Measurements from ENCODE around the gene PAGE3. TPM values are rescaled to one million over a fixed set of nuclear protein-coding genes. Genes with fewer than 3 reads are reported as not detected.

The PAGE3 gene
- total RNA-seq, 2 experiments from 2014 or later: not detected

DNA sequence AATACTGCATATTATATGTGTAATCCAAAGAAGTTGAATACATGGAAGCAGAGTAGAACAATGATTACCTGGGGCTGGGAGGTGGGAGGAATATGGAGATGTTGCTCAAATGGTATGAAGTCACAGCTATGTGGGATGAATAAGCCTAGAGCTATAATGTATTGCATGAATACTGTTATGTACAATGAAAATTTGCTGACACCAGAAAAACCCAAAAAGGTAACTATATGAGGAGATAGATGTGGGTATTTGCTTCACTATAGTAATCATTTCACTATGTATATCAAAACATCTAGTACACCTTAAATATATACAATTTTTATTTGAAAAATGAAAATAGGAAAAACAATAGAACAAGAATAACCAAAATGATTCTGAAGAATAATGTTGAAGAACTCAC, 11.2 kb downstream of the PAGE3 start:
- no peaks in the 10 kb centered on the region for H3K4me1 Mint-ChIP-seq (ENCODE audit: low read depth)

DNA sequence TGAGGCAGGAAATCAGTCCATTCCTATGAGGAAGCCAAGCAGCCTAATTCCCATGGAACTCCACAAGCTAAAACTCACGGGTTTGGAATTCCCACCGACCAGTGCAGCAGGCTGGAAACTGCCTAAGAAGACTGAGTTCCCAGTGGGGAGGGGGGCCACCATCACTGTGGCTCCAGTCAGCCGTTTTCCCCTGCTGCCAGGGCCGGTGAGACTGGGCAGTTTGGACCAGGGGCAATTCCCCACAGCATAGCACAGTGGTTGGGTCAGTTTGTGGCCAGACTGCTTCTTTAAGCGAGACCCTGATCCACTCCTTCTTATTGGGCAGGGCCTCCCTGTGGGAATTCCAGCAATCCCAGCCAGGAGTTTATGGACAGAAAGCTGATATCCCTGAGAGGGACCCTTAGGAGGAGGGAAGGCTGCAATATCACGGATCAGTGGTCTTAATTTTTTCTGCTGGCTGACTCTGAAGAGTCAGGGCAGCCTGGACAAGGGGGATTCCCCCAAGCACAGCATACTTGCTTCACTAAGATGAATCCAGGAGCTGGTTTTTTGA, 23.9 kb downstream of the PAGE3 start:
- H3K4me1 Mint-ChIP-seq (ENCODE audit: low read depth): no peaks in the 10 kb centered on the region
- CTCF ChIA-PET: no interaction called here
- no peak overlapping the region for H3K27ac Mint-ChIP-seq
- no peaks in the 10 kb centered on the region for H3K9me3 Mint-ChIP-seq
- H3K36me3 Mint-ChIP-seq (ENCODE audit: low read depth): no peaks in the 10 kb centered on the region
- H3K4me3 Mint-ChIP-seq: no peak overlapping the region
- peaks cover 4% of the 10 kb centered on the region for H3K27me3 Mint-ChIP-seq
- intact Hi-C loops (cut with micrococcal nuclease): no loop called here
- POLR2A ChIA-PET: no interaction called here
- DNase-seq: no peak
- ATAC-seq: no peak
- TF ChIP-seq, protein P1, sequence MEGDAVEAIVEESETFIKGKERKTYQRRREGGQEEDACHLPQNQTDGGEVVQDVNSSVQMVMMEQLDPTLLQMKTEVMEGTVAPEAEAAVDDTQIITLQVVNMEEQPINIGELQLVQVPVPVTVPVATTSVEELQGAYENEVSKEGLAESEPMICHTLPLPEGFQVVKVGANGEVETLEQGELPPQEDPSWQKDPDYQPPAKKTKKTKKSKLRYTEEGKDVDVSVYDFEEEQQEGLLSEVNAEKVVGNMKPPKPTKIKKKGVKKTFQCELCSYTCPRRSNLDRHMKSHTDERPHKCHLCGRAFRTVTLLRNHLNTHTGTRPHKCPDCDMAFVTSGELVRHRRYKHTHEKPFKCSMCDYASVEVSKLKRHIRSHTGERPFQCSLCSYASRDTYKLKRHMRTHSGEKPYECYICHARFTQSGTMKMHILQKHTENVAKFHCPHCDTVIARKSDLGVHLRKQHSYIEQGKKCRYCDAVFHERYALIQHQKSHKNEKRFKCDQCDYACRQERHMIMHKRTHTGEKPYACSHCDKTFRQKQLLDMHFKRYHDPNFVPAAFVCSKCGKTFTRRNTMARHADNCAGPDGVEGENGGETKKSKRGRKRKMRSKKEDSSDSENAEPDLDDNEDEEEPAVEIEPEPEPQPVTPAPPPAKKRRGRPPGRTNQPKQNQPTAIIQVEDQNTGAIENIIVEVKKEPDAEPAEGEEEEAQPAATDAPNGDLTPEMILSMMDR (IDR thresholded peaks at IDR 0.05): no peak

More for the DNA sequence above, 11.2 kb downstream of the PAGE3 start:
- Mint-ChIP-seq H3K9me3 (no peaks in the 10 kb centered on the region), H3K27me3 (peaks cover 4% of the 10 kb centered on the region), H3K4me3 (no peak overlapping the region), H3K36me3 (ENCODE audit: low read depth) (no peaks in the 10 kb centered on the region), H3K27ac (no peak overlapping the region)
- ATAC-seq (no peak), DNase-seq (no peak)
- ChIA-PET CTCF (no interaction called here), POLR2A (no interaction called here)
- TF ChIP-seq, protein P1 (IDR thresholded peaks at IDR 0.05): no peak
- intact Hi-C loops (cut with micrococcal nuclease): no loop called here

DNA sequence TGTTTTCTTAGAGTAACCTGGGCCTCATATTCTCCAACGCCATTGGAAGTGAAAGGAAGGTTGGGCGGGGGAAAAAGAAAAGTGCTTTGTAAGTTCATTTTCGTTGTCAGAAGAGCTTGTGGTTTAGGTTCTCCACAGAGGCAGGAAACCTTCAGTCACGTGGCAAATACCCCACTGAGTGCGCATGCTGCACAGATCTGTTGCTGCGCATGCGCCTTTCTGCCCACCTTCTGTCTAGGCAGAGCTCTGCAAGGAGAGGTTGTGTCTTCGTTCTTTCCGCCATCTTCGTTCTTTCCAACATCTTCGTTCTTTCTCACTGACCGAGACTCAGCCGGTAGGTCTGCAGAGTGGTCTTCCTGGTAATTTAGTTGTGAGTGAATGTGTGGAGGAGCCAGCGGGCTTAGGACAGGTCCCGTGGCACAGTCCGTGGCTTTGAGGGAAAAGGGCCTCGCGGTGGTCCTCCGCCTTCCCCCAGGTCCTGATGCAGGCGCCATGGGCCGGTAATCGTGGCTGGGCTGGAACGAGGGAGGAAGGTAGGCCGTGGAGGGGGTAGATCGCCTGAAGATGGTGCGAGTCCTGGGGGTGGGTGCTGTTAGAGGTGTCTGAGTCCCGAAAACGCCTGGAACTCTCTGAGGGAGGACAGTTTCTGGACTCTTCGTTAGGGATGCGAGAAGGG, 44.5 kb downstream of the PAGE3 start, which contains the start of gene PAGE5:
Gene PAGE5 (plus strand): TSS at position 228 of the 676 bp plus-strand sequence. CDS start 1,037 bp downstream, outside the sequence.
- no peak for ATAC-seq

DNA sequence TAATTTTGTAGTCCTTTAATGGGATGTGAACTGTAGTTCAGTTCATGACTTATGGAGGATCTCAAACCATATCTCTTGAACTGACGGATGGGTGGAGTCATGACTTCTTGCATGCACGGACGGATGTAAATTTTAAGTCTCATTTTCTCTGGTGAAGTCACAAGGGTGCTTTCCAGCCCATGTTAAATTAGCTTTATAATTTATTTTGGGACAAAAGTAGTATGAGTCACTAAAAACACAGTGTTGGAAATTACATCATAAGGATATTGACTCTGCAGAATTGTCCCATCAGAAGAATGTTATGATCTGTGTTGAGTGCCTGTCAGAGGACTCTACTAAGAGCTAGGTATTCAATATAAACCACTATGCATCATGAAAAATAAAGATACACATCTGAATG, 51.3 kb downstream of the PAGE3 start:
- intact Hi-C loops (cut with micrococcal nuclease): no loop called here
- DNase-seq (no peak), ATAC-seq (no peak)
- Mint-ChIP-seq H3K27me3 (no peaks in the 10 kb centered on the region), H3K9me3 (no peaks in the 10 kb centered on the region), H3K4me1 (ENCODE audit: low read depth) (no peaks in the 10 kb centered on the region), H3K36me3 (ENCODE audit: low read depth) (no peaks in the 10 kb centered on the region), H3K27ac (no peak overlapping the region), H3K4me3 (no peak overlapping the region)
- POLR2A ChIA-PET: no interaction called here
- CTCF ChIA-PET: no interaction called here
- TF ChIP-seq, protein P1 (IDR thresholded peaks at IDR 0.05): no peak

More for the DNA sequence above, 44.5 kb downstream of the PAGE3 start, which contains the start of gene PAGE5:
- Mint-ChIP-seq H3K4me1 (ENCODE audit: low read depth) (no peaks in the 10 kb centered on the region), H3K27ac (no peak within 1 kb of the TSS), H3K4me3 (no peak within 1 kb of the TSS), H3K9me3 (no peaks in the 10 kb centered on the region), H3K27me3 (no peaks in the 10 kb centered on the region), H3K36me3 (ENCODE audit: low read depth) (no peaks in the 10 kb centered on the region)
- TF ChIP-seq, protein P1 (IDR thresholded peaks at IDR 0.05): no peak
- no peak for DNase-seq
- ChIA-PET POLR2A (no interaction called here), CTCF (no interaction called here)
- intact Hi-C loops (cut with micrococcal nuclease): no loop called here

DNA sequence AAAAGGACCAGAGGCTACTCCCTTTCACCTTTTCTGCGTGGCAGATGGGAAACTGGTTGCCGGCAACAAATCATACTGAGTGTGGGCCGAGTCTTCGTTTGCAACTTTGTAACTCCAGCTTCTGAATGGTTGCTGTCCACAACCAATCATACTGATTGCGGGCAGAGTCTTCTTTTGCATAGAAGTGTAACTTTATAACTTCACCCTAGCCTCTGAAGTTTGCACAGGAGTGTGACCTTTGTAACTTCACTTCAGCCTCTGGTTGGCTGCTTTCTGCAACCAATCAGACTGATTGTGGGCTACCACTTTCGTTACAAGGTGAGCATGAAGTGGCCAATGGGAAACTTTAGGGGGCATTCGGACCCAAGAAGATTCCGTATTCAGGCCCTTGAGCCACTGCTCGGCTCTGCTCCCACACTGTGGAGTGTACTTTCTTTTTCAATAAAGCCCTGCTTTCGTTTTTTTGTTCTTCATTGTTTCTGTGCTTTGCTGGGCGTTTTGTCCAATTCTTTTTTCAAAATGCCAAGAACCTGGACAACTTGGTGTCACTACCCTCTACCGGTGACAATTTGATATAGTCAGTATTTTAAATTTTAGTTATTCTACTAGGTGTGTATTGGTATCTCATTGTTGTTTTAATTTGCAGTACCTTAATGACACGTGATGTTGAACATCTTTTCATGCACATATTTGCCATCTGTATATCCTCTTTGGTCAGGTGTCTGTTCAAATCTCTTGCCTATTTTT, 53.6 kb downstream of the PAGE3 start:
- POLR2A ChIA-PET: no interaction called here
- TF ChIP-seq, protein P1 (IDR thresholded peaks at IDR 0.05): no peak
- no peak for ATAC-seq
- DNase-seq: no peak
- H3K4me1 Mint-ChIP-seq (ENCODE audit: low read depth): no peaks in the 10 kb centered on the region
- intact Hi-C loops (cut with micrococcal nuclease): no loop called here
- CTCF ChIA-PET: no interaction called here
- H3K27ac Mint-ChIP-seq: no peak overlapping the region
- H3K36me3 Mint-ChIP-seq (ENCODE audit: low read depth): no peaks in the 10 kb centered on the region
- no peaks in the 10 kb centered on the region for H3K9me3 Mint-ChIP-seq
- no peaks in the 10 kb centered on the region for H3K27me3 Mint-ChIP-seq
- no peak overlapping the region for H3K4me3 Mint-ChIP-seq
